ENCODE measurements around the gene UBL3.

Gene UBL3

GRCh38 chr13:29847501-29847983 is 2.9 kb downstream of the UBL3 start:
- H3K36me3 ChIP-seq (ENCODE audit: control insufficient read depth in 2 of 2, insufficient read depth in 1 of 2, low read length in 2 of 2) = no peaks in the 10 kb centered on the region
- H3K27ac ChIP-seq (ENCODE audit: extremely low read depth, low read depth, low read length) = peak overlapping the region; percentile 20; the same call in 1 of the 2 replicates
- POLR2A ChIA-PET = interaction anchor here (0.5 kb wide), 1 partner anchor 1241 kb away, joined by 3 read pairs; no protein-coding TSS in a partner anchor
- H3K4me1 ChIP-seq (ENCODE audit: control insufficient read depth, insufficient read depth, low read length) = peaks cover 11% of the 10 kb centered on the region
- no peaks in the 10 kb centered on the region for H3K9me3 ChIP-seq (ENCODE audit: control insufficient read depth, insufficient read depth, low read depth, low read length)
- H3K4me3 ChIP-seq (ENCODE audit: low read depth, low read length) = peak overlapping the region; percentile 54
- TF ChIP-seq MEIS1 (CRISPR knock-in tag; IDR thresholded peaks at IDR 0.05; ENCODE audit: borderline replicate concordance) = no peak
- no peak for TF ChIP-seq KLF7 (tag by site-specific recombination; IDR thresholded peaks at IDR 0.05; ENCODE audit: borderline replicate concordance)
- TF ChIP-seq PRDM6 (tag by site-specific recombination; IDR thresholded peaks at IDR 0.05) = 0 out of 2 replicates have a peak, but pooled peaks have one; percentile 6
- TF ChIP-seq ZNF335 (tag by site-specific recombination; conservative IDR thresholded peaks at IDR 0.05) = no peak
- TF ChIP-seq ZBTB11 (tag by site-specific recombination; conservative IDR thresholded peaks at IDR 0.05; ENCODE audit: low read depth) = peak; percentile 67
- 0 out of 2 replicates have a peak, but pooled peaks have one; percentile 42 for TF ChIP-seq ZNF341 (tag by site-specific recombination; IDR thresholded peaks at IDR 0.05; ENCODE audit: low read depth)
- no peak for TF ChIP-seq ZXDB (tag by site-specific recombination; IDR thresholded peaks at IDR 0.05)
- peak; percentile 78 for TF ChIP-seq FEZF1 (tag by site-specific recombination; IDR thresholded peaks at IDR 0.05)
- TF ChIP-seq ZNF24 (tag by site-specific recombination; IDR thresholded peaks at IDR 0.05) = no peak
- 0 out of 2 replicates have a peak, but pooled peaks have one; percentile 23 for TF ChIP-seq TRIM28 (IDR thresholded peaks at IDR 0.05; ENCODE audit: borderline replicate concordance, low read length)
- no peak for TF ChIP-seq ZNF561 (tag by site-specific recombination; IDR thresholded peaks at IDR 0.05; ENCODE audit: borderline replicate concordance)
- peak; percentile 39; the same call in 1 of the 2 replicates for TF ChIP-seq ZBTB17 (tag by site-specific recombination; IDR thresholded peaks at IDR 0.05)
- no peak for TF ChIP-seq ZBTB20 (tag by site-specific recombination; IDR thresholded peaks at IDR 0.05)
- TF ChIP-seq ZNF600 (tag by site-specific recombination; IDR thresholded peaks at IDR 0.05) = peak; percentile 53; the same call in 1 of the 2 replicates
- TF ChIP-seq ZNF518A (tag by site-specific recombination; conservative IDR thresholded peaks at IDR 0.05; ENCODE audit: low read depth) = no peak
- TF ChIP-seq ZNF175 (tag by site-specific recombination; IDR thresholded peaks at IDR 0.05) = no peak
- CTCF ChIA-PET = interaction anchor here (0.7 to 1.5 kb wide), 3 partner anchors 77 to 340 kb away, joined by 3 to 6 read pairs (median 4); no protein-coding TSS in a partner anchor
